HG03103 (cell line): Measurements from ENCODE around the gene ALKBH6.

Source experiments
- ATAC-seq: cut with Tn5 transposase; IDR thresholded peaks from one replicate; pipeline ENCODE4 v1.9.1; 2021; ENCODE audit warnings: low read depth; ENCODE audit not compliant: unreplicated experiment

ALKBH6 gene

DNA sequence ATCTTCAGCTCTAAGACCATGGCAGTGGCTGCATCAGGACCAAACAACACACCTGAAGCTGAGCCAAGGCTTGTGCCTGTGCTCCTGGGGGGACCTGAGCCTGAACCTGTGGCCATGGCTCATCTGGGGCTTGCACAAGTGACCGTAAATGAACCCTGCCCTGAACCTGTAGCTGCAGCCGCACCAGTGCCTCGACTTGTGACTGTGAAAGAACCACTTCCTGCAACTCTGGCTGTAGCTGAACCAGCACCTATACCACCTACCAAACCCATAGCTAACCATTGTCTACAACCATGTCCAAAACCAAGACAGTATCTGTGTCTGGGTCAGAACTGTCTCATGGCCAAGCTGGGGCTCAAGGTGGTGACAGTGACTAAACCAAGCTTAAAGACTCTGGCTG is 47.2 kb downstream of the ALKBH6 start:
- no peak for ATAC-seq

DNA sequence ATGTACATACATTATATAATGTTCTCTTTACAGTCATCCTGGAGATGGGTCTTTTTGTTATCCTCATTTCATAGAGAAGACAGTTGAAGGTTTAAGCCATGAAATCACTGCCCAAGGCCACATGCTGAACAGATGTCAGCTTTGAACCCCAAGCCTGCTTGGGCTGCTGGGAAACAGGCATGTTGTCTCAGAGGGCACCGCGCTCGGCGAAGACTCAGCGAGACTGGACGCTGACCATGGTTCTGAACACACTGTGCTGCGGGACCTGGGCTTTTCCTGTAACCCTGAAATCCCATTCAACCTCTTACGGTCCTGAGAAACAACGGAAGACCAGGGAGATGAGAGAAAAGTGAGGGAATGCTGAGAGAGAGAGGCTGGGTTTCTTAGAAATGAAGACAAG is 50.5 kb downstream of the ALKBH6 start:
- no peak for ATAC-seq

DNA sequence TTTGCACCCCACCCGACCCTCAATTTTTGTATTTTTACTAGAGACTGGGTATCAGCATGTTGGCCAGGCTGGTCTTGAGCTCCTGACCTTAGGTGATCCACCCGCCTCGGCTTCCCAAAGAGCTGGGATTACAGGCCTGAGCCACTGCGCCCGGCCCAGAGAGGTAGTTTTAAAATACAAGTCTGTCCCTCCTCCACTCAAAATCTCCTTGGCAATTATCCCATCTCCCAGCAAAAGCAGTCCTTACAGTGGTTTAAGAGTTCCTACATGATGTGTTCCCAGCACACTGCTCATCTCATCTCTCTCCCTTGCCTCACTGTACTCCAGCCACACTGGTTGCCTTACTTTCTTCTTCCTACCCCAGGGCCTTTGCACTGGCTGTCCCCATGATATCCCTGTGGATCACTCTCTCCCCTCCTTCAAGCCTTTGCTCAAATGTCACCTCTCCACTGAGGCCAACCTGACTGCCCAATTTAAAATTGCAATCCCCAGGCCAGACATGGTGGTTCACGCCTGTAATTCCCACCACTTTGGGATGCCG is 53.5 kb downstream of the ALKBH6 start:
- no peak for ATAC-seq

DNA sequence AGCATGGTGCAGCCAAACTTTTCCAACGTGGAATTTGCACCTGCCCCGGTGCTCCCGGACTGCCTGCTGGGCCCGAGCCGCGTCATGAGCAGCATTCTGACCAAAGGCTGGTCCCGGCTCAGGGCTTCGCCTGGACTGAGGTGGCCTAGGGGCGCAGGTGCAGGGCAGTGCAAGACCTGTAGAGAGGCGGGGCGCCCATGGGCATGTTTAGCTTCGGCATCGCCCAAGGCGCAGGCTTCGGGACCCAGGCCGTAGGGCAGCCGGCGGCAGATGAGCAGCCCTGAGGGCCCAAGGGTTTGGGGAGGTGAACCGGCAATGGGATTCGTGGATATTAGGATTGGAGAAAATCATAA is 54.1 kb downstream of the ALKBH6 start:
- ATAC-seq = no peak
